ENCODE measurements around the gene GRWD1. TPM values are rescaled to one million over a fixed set of nuclear protein-coding genes. Genes with fewer than 3 reads are reported as not detected.
A peak's percentile ranks its signal among the peaks of the same experiment; 100 is the strongest.

The GRWD1 gene
- total RNA-seq, 1 experiment from 2014 or later = 64.8 TPM

- CTCF ChIA-PET = interaction anchor here (0.7 to 1.9 kb wide), 5 partner anchors 8 to 164 kb away, joined by 3 to 8 read pairs (median 5); no protein-coding TSS in a partner anchor
- BruUV-seq (replicated peaks) = TSS peak; percentile 88
- H3K4me2 ChIP-seq (ENCODE audit: low read length) = peak overlapping the region; percentile 83
- H3K4me3 ChIP-seq (replicated peaks in 1 of 2; ENCODE audit: low read depth in 1 of 2, low read length in 2 of 2) = peak overlapping the region; percentile 73 to 99
- TF ChIP-seq CTCF (IDR thresholded peaks at IDR 0.05 in 2 of 3, conservative IDR thresholded peaks at IDR 0.05 in 1 of 3; ENCODE audit: borderline replicate concordance in 1 of 3, insufficient read depth in 1 of 3, low read depth in 2 of 3, low read length in 2 of 3) = peak; percentile 56 to 74 (median 70); a peak in 5 of 6 replicates
- TF ChIP-seq SRF (IDR thresholded peaks at IDR 0.05; ENCODE audit: low read depth) = peak; percentile 18; the same call in 1 of the 2 replicates
- peak; percentile 56 for TF ChIP-seq RAD21 (IDR thresholded peaks at IDR 0.05; ENCODE audit: low read depth)
- no peak for TF ChIP-seq ZNF274 (IDR thresholded peaks at IDR 0.05; ENCODE audit: low read depth, low read length)
- 0 out of 2 replicates have a peak, but pooled peaks have one; percentile 4 for TF ChIP-seq SIN3A (IDR thresholded peaks at IDR 0.05; ENCODE audit: low read depth)
- TF ChIP-seq EGR1 (IDR thresholded peaks at IDR 0.05; ENCODE audit: low read depth) = peak; percentile 37; the same call in 1 of the 2 replicates
- peak; percentile 72 for ATAC-seq
- H4K20me1 ChIP-seq (ENCODE audit: insufficient read depth) = no peaks in the 10 kb centered on the region; the same call in 1 of the 2 replicates
- RAD21 ChIA-PET (ENCODE audit: low non-redundant PET in 1 of 2, low total read pairs in 2 of 2, uncharacterized antibody in 2 of 2, unreplicated experiment in 2 of 2) = interaction anchor here in 1 of 2 experiments (1.2 kb wide), 1 partner anchor 139 kb away, joined by 4 read pairs; no protein-coding TSS in a partner anchor
- POLR2A ChIA-PET = interaction anchor here (1.7 kb wide), 1 partner anchor 13 kb away, joined by 5 read pairs; no protein-coding TSS in a partner anchor
- no peak overlapping the region for H2AFZ ChIP-seq (ENCODE audit: low read depth, low read length, poor library complexity, severe bottlenecking)
- no peaks in the 10 kb centered on the region for H3K9me2 ChIP-seq (ENCODE audit: insufficient read depth)
- peaks cover 8 to 20% of the 10 kb centered on the region in 2 experiments for H3K4me1 ChIP-seq (ENCODE audit: control insufficient read depth in 1 of 2, insufficient read depth in 2 of 2, low read length in 2 of 2)
- no peaks in the 10 kb centered on the region for H3K27me3 ChIP-seq (ENCODE audit: insufficient read depth, low read length)
- intact Hi-C loops (cut with micrococcal nuclease) = no loop called here
- peaks cover 18 to 30% of the 10 kb centered on the region in 2 experiments for H3K36me3 ChIP-seq (ENCODE audit: control insufficient read depth in 1 of 2, insufficient read depth in 2 of 2, low read length in 2 of 2)
- peak overlapping the region; percentile 98 for H3K9ac ChIP-seq (ENCODE audit: low read length)
- DNase-seq (ENCODE audit: low read depth, low spot score) = peak; percentile 77
- H3K9me3 ChIP-seq (ENCODE audit: control insufficient read depth in 1 of 2, insufficient read depth in 1 of 2, low read depth in 1 of 2, low read length in 2 of 2) = no peaks in the 10 kb centered on the region
- peak overlapping the region; percentile 85 for H3K27ac ChIP-seq (ENCODE audit: low read depth, low read length)
- H3K79me2 ChIP-seq (ENCODE audit: insufficient read depth, low read length) = peaks cover 43% of the 10 kb centered on the region
Measured at GRCh38 chr19:48445256-48445605, 552 bp upstream of the GRWD1 start.

GRCh38 chr19:48446579-48446978, 796 bp downstream of the GRWD1 start:
- intact Hi-C loops (cut with micrococcal nuclease) = no loop called here
- H3K9me3 ChIP-seq (ENCODE audit: control insufficient read depth in 1 of 2, insufficient read depth in 1 of 2, low read depth in 1 of 2, low read length in 2 of 2) = no peaks in the 10 kb centered on the region
- H2AFZ ChIP-seq (ENCODE audit: low read depth, low read length, poor library complexity, severe bottlenecking) = no peak overlapping the region
- peak overlapping the region; percentile 85 for H3K27ac ChIP-seq (ENCODE audit: low read depth, low read length)
- no peaks in the 10 kb centered on the region; the same call in 1 of the 2 replicates for H4K20me1 ChIP-seq (ENCODE audit: insufficient read depth)
- peaks cover 8 to 20% of the 10 kb centered on the region in 2 experiments for H3K4me1 ChIP-seq (ENCODE audit: control insufficient read depth in 1 of 2, insufficient read depth in 2 of 2, low read length in 2 of 2)
- H3K4me3 ChIP-seq (replicated peaks in 1 of 2; ENCODE audit: low read depth in 1 of 2, low read length in 2 of 2) = peak overlapping the region; percentile 73 to 99
- peaks cover 56% of the 10 kb centered on the region for H3K79me2 ChIP-seq (ENCODE audit: insufficient read depth, low read length)
- ChIA-PET POLR2A (interaction anchor here (1.7 kb wide), 1 partner anchor 11 kb away, joined by 5 read pairs; no protein-coding TSS in a partner anchor), RAD21 (ENCODE audit: low non-redundant PET in 1 of 2, low total read pairs in 2 of 2, uncharacterized antibody in 2 of 2, unreplicated experiment in 2 of 2) (no interaction called here), CTCF (no interaction called here)
- peaks cover 18 to 44% of the 10 kb centered on the region in 2 experiments for H3K36me3 ChIP-seq (ENCODE audit: control insufficient read depth in 1 of 2, insufficient read depth in 2 of 2, low read length in 2 of 2)
- no peaks in the 10 kb centered on the region for H3K9me2 ChIP-seq (ENCODE audit: insufficient read depth)
- no peak for ATAC-seq
- no TSS peak for BruUV-seq (replicated peaks)
- H3K4me2 ChIP-seq (ENCODE audit: low read length) = peak overlapping the region; percentile 83
- no peak for DNase-seq (ENCODE audit: low read depth, low spot score)
- H3K27me3 ChIP-seq (ENCODE audit: insufficient read depth, low read length) = no peaks in the 10 kb centered on the region
- peak overlapping the region; percentile 98 for H3K9ac ChIP-seq (ENCODE audit: low read length)
- no peak for TF ChIP-seq FOSL1 (IDR thresholded peaks at IDR 0.05; ENCODE audit: low read depth)
- TF ChIP-seq ZBTB33 (IDR thresholded peaks at IDR 0.05; ENCODE audit: extremely low read depth, insufficient replicate concordance, low read length) = no peak
- TF ChIP-seq EGR1 (IDR thresholded peaks at IDR 0.05; ENCODE audit: low read depth) = no peak
- TF ChIP-seq TCF7L2 (IDR thresholded peaks at IDR 0.05; ENCODE audit: borderline replicate concordance, extremely low read depth, insufficient read depth, insufficient read length) = no peak
- TF ChIP-seq JUND (IDR thresholded peaks at IDR 0.05) = no peak
- TF ChIP-seq, protein P1, sequence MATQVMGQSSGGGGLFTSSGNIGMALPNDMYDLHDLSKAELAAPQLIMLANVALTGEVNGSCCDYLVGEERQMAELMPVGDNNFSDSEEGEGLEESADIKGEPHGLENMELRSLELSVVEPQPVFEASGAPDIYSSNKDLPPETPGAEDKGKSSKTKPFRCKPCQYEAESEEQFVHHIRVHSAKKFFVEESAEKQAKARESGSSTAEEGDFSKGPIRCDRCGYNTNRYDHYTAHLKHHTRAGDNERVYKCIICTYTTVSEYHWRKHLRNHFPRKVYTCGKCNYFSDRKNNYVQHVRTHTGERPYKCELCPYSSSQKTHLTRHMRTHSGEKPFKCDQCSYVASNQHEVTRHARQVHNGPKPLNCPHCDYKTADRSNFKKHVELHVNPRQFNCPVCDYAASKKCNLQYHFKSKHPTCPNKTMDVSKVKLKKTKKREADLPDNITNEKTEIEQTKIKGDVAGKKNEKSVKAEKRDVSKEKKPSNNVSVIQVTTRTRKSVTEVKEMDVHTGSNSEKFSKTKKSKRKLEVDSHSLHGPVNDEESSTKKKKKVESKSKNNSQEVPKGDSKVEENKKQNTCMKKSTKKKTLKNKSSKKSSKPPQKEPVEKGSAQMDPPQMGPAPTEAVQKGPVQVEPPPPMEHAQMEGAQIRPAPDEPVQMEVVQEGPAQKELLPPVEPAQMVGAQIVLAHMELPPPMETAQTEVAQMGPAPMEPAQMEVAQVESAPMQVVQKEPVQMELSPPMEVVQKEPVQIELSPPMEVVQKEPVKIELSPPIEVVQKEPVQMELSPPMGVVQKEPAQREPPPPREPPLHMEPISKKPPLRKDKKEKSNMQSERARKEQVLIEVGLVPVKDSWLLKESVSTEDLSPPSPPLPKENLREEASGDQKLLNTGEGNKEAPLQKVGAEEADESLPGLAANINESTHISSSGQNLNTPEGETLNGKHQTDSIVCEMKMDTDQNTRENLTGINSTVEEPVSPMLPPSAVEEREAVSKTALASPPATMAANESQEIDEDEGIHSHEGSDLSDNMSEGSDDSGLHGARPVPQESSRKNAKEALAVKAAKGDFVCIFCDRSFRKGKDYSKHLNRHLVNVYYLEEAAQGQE (IDR thresholded peaks at IDR 0.05; ENCODE audit: low read depth) = no peak
